DMS 273 treated with DMSO at 0.1 percent for 48 hours (cell line): ENCODE measurements around the gene SYTL2.
"Not testable (repeated sequence)": the region's sequence is repeated elsewhere in the genome, so short reads cannot be mapped to it uniquely, and the experiment has no call there.

Experiments used
- DNase-seq: peaks from one replicate; lab custom pipeline; 2025; lab: John Stamatoyannopoulos, UW

SYTL2 gene

GRCh38 chr11:85685125-85685819 lies 125.7 kb downstream of the SYTL2 start:
- peak; percentile 51 for DNase-seq

GRCh38 chr11:85682330-85683305 lies 128.3 kb downstream of the SYTL2 start:
- DNase-seq: peak; percentile 23

GRCh38 chr11:85680897-85681296 lies 130.0 kb downstream of the SYTL2 start:
- DNase-seq: no peak

GRCh38 chr11:85679576-85679975 lies 131.4 kb downstream of the SYTL2 start:
- no peak for DNase-seq

- no peak for DNase-seq
These were observed 137.5 kb downstream of the SYTL2 start for GRCh38 chr11:85673393-85673792.

GRCh38 chr11:85672105-85672902 lies 138.6 kb downstream of the SYTL2 start:
- DNase-seq: no peak

- DNase-seq: not testable (repeated sequence)
These were observed 139.8 kb downstream of the SYTL2 start for GRCh38 chr11:85670949-85671663.

GRCh38 chr11:85668157-85668556 lies 142.8 kb downstream of the SYTL2 start:
- no peak for DNase-seq

GRCh38 chr11:85666687-85667086 lies 144.3 kb downstream of the SYTL2 start:
- DNase-seq: no peak

GRCh38 chr11:85665733-85666132 lies 145.2 kb downstream of the SYTL2 start:
- no peak for DNase-seq

- peak; percentile 67 for DNase-seq
These were observed 146.1 kb downstream of the SYTL2 start, which contains the start of gene CREBZF for GRCh38 chr11:85664615-85665481. CREBZF (minus strand) TSS chr11:85665129; CDS start chr11:85664875, 254 bp downstream.

- peak; percentile 13 for DNase-seq
These were observed 147.0 kb downstream of the SYTL2 start for GRCh38 chr11:85663753-85664614.

GRCh38 chr11:85663080-85663752 lies 147.7 kb downstream of the SYTL2 start:
- no peak for DNase-seq

- no peak for DNase-seq
These were observed 148.8 kb downstream of the SYTL2 start for GRCh38 chr11:85661972-85662664.

GRCh38 chr11:85658180-85658579 lies 152.8 kb downstream of the SYTL2 start:
- no peak for DNase-seq

- no peak for DNase-seq
These were observed 154.2 kb downstream of the SYTL2 start for GRCh38 chr11:85656777-85657176.

- DNase-seq: not testable (repeated sequence)
These were observed 156.6 kb downstream of the SYTL2 start for GRCh38 chr11:85654343-85654742.

- no peak for DNase-seq
These were observed 158.0 kb downstream of the SYTL2 start for GRCh38 chr11:85652786-85653447.
